Measurements from ENCODE around the gene UBE2R2.
"Not testable (repeated sequence)": the region's sequence is repeated elsewhere in the genome, so short reads cannot be mapped to it uniquely, and the experiment has no call there.

The UBE2R2 gene

DNA sequence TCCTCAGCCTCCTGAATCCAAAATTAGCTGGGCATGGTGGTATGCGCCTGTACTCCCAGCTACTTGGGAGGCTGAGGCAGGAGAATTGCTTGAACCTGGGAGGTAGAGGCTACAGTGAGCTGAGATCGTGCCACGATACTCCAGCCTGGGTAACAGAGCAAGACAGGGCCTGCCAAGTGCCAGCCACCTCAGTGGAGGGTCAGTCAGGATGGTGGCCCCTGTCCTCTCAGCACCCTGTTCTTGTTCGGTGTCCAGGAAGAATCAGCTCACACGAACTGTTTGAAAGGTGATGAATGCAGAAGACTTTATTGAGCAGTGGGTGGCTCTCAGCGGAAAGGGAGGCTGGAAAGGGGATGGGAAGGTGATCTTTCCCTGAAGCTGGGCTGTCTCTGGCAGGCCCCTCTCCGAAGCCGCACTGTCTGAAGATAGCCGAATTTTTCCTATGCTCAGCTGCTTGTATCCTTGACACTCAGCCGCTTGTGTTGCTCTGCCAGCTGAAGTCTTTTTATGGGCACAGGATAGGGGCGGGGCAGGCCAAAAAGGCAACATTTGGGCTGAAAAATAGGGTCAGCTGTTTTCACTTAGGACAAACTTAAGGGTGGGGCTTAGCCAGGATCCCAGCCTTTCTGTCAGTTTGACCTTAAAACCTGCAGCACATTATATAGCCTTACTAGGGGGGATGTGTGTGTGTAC lies 50.9 kb downstream of the UBE2R2 start:
- in situ Hi-C loops (cut with HindIII; ENCODE audit: low pct_ligation_motif_present, low pct_unique_long_range_greater_than_20kb, low sequenced_read_pairs) = no loop called here
- DNase-seq = no peak

GRCh38 chr9:33868440-33868973 lies 51.5 kb downstream of the UBE2R2 start:
- no peak for DNase-seq
- in situ Hi-C loops (cut with HindIII; ENCODE audit: low pct_ligation_motif_present, low pct_unique_long_range_greater_than_20kb, low sequenced_read_pairs) = no loop called here

- in situ Hi-C loops (cut with HindIII; ENCODE audit: low pct_ligation_motif_present, low pct_unique_long_range_greater_than_20kb, low sequenced_read_pairs); DNase-seq: not testable (repeated sequence)
Measured at GRCh38 chr9:33869243-33869642, 52.3 kb downstream of the UBE2R2 start.

DNA sequence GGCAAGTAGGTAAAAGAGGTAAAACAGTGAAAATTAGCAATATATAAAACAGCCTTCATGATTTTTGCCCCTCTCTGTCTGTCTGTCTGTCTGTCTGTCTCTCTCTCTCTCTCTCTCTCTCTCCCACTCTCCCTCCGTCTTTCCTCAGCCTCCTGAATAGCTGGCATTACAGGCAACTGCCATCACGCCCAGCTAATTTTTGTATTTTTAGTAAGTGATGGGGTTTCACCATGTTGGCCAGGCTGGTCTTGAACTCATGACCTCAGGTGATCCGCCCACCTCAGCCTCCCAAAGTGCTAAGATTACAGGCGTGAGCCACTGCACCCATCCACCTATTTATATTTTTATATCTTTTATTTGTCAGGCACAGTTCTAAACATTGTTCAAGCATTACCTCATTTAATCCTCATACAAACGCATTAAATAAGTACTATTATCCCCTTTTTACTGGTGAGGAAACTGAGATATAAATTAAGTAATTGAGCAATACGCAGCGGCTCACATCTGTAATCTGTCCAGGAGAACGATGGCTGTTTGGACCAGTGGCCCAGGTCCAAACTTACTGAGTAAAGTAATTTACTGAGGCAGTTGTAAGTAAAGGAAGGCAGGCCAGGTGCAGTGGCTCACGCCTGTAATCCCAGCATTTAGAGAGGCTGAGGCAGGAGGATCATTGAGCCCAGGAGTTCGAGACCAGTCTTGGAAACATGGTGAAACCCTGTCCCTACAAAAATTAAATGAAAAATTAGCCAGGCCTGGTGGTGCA lies 60.9 kb downstream of the UBE2R2 start:
- in situ Hi-C loops (cut with HindIII; ENCODE audit: low pct_ligation_motif_present, low pct_unique_long_range_greater_than_20kb, low sequenced_read_pairs) = no loop called here
- DNase-seq = no peak

GRCh38 chr9:33878691-33879366 lies 61.9 kb downstream of the UBE2R2 start:
- in situ Hi-C loops (cut with HindIII; ENCODE audit: low pct_ligation_motif_present, low pct_unique_long_range_greater_than_20kb, low sequenced_read_pairs) = no loop called here

DNA sequence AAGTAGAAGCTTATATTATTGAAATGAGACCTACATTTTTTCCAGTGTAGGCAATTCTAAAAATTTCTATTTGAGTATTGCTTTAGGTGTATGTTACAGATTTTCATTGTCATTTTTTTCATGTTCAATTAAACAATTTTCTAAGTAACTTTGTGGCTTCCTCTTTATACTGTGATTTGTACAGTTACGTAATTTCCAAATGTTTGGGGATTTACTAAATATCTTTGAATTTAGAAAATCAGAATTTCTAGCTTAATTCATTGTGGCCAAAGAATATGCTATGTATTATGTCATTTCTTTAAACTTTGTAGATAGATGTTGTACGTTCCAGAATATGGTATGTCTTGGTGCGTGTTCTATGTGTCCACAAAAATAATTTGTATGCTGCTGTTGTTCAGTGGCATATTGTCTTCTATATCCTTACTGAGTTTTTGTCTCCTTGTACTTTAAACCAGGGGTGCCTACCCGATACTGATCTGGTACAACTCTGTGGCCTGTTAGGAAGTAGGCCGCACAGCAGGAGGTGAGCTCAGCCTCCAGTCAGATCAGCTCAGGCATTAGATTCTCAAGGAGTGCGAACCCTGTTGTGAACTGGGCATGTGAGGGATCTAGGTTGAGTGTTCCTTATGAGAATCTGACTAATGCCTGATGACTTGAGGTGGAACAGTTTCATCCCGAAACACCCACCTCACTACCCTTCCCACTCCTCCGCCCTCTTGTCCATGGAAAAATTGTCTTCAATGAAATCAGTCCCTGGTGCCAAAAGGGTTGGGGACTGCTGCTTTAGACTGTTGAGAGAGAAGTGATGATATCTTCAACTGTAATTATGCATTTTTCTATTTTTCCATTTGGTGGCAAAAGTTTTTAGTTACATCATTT lies 63.5 kb downstream of the UBE2R2 start:
- in situ Hi-C loops (cut with HindIII; ENCODE audit: low pct_ligation_motif_present, low pct_unique_long_range_greater_than_20kb, low sequenced_read_pairs) = no loop called here
- no peak for DNase-seq

More at GRCh38 chr9:33878691-33879366, 61.9 kb downstream of the UBE2R2 start:
- DNase-seq = no peak

GRCh38 chr9:33881635-33882034 lies 64.7 kb downstream of the UBE2R2 start:
- DNase-seq = no peak
- in situ Hi-C loops (cut with HindIII; ENCODE audit: low pct_ligation_motif_present, low pct_unique_long_range_greater_than_20kb, low sequenced_read_pairs) = no loop called here

GRCh38 chr9:33884856-33885701 lies 68.1 kb downstream of the UBE2R2 start:
- DNase-seq = peak; percentile 62
- in situ Hi-C loops (cut with HindIII; ENCODE audit: low pct_ligation_motif_present, low pct_unique_long_range_greater_than_20kb, low sequenced_read_pairs) = no loop called here

DNA sequence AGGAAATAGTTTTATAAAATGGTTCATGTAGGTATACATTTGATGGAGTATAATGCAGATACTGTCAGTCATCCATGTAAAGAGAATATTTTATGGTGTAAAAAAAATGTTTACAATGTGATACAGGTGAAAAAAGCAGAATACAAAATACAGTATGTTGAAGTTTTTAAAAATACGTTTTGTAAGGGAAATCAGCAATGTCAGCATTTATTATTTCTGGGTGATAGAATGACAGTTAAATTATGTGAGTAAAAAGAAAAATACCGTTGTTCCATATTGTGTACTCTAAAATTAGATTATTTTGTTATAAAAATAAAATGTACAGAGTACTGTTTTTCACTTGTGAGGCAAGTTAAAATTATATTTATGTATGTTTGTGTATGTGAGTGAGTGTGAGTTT lies 69.0 kb downstream of the UBE2R2 start:
- in situ Hi-C loops (cut with HindIII; ENCODE audit: low pct_ligation_motif_present, low pct_unique_long_range_greater_than_20kb, low sequenced_read_pairs) = no loop called here
- DNase-seq = no peak

- in situ Hi-C loops (cut with HindIII; ENCODE audit: low pct_ligation_motif_present, low pct_unique_long_range_greater_than_20kb, low sequenced_read_pairs) = no loop called here
- DNase-seq = no peak
Measured at GRCh38 chr9:33893861-33894260, 76.9 kb downstream of the UBE2R2 start.

DNA sequence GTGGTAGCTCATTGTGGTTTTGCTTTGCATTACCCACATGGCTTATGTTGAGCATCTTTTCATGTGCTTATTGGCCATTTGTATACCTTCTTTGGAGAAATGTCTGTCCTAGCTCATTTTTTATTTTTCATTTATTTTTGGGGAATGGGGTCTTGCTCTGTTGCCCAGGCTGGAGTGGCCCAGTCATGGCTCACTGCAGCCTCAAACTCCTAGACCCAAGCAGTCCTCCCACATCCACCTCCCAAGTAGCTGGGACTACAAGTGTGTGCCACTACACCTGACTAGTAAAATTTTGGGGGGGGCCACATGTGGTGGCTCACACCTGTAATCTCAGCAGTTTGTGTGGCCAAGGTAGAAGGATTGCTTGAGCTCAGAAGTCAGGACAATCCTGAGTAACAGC lies 77.4 kb downstream of the UBE2R2 start:
- DNase-seq = no peak
- in situ Hi-C loops (cut with HindIII; ENCODE audit: low pct_ligation_motif_present, low pct_unique_long_range_greater_than_20kb, low sequenced_read_pairs) = no loop called here

- in situ Hi-C loops (cut with HindIII; ENCODE audit: low pct_ligation_motif_present, low pct_unique_long_range_greater_than_20kb, low sequenced_read_pairs) = no loop called here
- no peak for DNase-seq
Measured at GRCh38 chr9:33903157-33903780, 86.3 kb downstream of the UBE2R2 start.

DNA sequence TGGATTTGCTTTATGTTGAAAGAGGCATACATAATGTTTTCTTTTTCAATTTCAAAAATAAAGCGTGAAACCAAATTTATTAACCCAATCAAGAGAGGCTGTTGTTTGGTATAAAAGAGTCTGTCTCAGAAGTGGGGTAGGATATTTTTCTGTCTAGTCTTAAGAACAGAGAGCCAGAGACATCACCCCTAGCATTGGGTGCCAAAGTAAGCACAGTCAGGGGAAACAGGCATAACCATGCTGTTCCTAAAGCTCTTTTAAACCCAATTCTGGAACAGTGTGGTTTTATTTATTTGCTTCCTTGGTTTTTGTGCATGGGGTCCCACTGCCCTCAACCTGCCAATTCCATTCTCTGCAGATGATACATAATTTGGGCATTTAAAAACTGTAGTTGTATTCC lies 88.2 kb downstream of the UBE2R2 start:
- DNase-seq = no peak
- in situ Hi-C loops (cut with HindIII; ENCODE audit: low pct_ligation_motif_present, low pct_unique_long_range_greater_than_20kb, low sequenced_read_pairs) = no loop called here

DNA sequence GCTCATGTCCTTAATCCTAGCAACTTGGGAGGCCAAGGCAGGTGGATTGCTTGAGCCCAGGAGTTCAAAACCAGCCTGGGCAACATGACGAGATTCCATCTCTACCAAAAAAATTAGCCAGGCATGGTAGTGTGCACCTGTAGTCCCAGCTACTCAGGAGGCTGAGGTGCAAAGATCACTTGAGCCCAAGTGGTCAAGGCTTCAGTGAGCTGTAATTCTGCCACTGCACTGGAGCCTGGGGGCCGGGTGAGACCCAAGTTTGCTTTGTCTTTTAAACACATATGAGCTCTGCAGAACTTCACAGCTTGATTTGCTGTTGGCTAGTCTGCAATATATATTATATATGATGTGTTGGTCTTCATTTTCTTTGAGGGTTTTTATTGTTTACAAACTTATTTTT lies 89.8 kb downstream of the UBE2R2 start:
- in situ Hi-C loops (cut with HindIII; ENCODE audit: low pct_ligation_motif_present, low pct_unique_long_range_greater_than_20kb, low sequenced_read_pairs) = no loop called here

GRCh38 chr9:33907347-33907746 lies 90.4 kb downstream of the UBE2R2 start:
- in situ Hi-C loops (cut with HindIII; ENCODE audit: low pct_ligation_motif_present, low pct_unique_long_range_greater_than_20kb, low sequenced_read_pairs) = no loop called here
- no peak for DNase-seq

More for the DNA sequence above, 89.8 kb downstream of the UBE2R2 start:
- no peak for DNase-seq

GRCh38 chr9:33908114-33908513 lies 91.2 kb downstream of the UBE2R2 start:
- DNase-seq = no peak
- in situ Hi-C loops (cut with HindIII; ENCODE audit: low pct_ligation_motif_present, low pct_unique_long_range_greater_than_20kb, low sequenced_read_pairs) = no loop called here

GRCh38 chr9:33908749-33909148 lies 91.8 kb downstream of the UBE2R2 start:
- in situ Hi-C loops (cut with HindIII; ENCODE audit: low pct_ligation_motif_present, low pct_unique_long_range_greater_than_20kb, low sequenced_read_pairs) = no loop called here
- no peak for DNase-seq
